GM19328 (cell line): Measurements from ENCODE around the gene SIGLEC14.

Source experiments
- ATAC-seq: cut with Tn5 transposase; IDR thresholded peaks from one replicate; pipeline ENCODE4 v1.9.1; 2021; ENCODE audit warnings: mild to moderate bottlenecking, moderate library complexity; ENCODE audit not compliant: unreplicated experiment

The SIGLEC14 gene

GRCh38 chr19:51626675-51627074 lies 19.9 kb downstream of the SIGLEC14 start:
- no peak for ATAC-seq

GRCh38 chr19:51621178-51621577 lies 25.4 kb downstream of the SIGLEC14 start:
- ATAC-seq = no peak

DNA sequence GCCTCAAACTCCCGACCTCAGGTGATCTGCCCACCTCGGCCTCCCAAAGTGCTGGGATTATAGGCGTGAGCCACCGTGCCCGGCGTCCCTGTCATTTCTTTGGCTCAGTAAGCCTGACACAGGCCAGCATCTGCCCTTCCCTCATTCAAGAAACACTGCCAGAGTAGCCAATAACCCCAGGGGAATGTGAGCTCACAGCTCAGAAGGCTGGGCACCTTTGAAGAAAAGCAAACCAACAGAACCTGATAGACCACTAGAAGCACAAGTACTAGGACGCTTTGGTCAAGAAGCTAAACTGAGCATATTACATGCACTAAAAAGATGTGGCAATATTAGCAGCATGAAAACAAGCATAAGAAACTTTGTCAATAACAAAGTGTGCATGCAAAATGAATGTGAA lies 30.6 kb downstream of the SIGLEC14 start:
- ATAC-seq = no peak

- ATAC-seq = no peak
These were observed 31.8 kb downstream of the SIGLEC14 start for GRCh38 chr19:51614789-51615188.

DNA sequence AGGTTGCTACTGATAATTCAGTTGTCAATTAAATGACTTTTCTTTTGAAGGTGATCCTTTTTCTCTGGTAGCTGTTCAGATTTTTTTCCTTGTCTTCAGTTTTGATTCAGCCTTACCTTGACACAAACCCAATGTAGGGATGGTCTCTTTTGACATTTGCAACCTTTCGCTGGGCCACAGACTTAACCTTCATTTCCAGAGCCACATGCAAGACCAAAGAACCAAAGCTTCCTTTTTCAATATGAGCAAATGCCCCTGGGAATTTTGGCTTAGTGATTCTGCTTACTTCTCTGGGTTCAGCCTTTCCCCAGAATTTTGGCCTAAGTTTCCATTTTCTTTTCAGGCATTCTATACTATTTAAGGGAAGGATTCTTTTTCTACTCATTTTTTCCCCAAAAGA lies 36.0 kb downstream of the SIGLEC14 start:
- no peak for ATAC-seq

- no peak for ATAC-seq
These were observed 38.6 kb downstream of the SIGLEC14 start for GRCh38 chr19:51607920-51608562.

DNA sequence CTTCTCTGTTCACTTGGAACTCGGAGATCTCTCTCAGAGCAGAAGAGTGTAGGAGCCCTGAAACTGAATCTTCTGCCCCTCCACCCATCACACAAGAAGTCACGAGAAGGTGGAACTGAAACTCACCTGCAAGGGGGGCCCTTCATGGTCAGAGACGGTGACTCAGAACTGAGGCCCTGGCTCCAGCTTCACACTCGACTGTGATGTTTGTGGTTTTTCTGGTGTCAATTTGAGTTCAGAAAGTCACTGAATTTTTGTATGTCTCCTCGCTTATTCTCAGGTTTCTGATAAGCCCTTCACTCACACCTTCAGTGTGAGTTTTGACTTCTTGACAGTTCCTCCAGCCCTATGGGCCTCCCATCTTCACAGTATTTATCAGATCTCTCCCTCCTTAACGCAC lies 39.5 kb downstream of the SIGLEC14 start:
- peak; percentile 93 for ATAC-seq

GRCh38 chr19:51602189-51602854 lies 44.3 kb downstream of the SIGLEC14 start:
- ATAC-seq = no peak

DNA sequence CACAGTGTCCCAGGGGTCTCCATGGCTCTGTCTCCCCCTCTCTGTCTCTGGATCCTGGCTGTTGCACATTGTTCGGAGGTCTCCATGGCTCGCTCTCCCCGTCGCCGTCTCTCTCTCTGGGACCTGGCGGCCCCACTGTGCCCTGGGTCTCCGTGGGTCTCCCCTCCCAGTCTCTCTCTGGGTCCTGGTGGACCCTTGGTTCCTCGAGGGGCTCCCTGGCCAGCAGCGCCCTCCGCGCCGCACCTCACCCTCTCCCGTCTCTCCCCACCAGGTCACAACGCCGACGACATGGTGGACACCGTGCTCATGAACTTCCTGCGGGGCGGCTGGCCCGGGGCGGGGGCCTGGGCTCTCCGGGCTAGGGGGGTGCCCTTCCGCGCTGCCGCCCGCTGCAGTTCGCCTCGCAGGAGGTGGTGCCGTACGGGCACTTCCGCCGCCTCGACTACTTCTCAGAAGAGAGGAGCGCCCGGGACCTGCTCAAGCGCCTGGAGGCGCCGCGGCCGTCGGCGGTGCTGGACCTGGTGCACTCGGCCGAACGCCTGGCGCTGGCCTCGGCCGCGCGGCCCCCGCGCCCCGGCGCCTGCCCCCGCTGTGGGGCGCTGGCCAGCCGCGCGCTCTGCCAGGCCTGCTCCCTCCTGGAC lies 45.6 kb downstream of the SIGLEC14 start:
- no peak for ATAC-seq

- ATAC-seq = no peak
These were observed 47.5 kb downstream of the SIGLEC14 start for GRCh38 chr19:51599084-51599483.

- ATAC-seq = no peak
These were observed 48.3 kb downstream of the SIGLEC14 start for GRCh38 chr19:51598159-51598915.

- ATAC-seq = no peak
These were observed 51.1 kb downstream of the SIGLEC14 start for GRCh38 chr19:51595190-51596175.

DNA sequence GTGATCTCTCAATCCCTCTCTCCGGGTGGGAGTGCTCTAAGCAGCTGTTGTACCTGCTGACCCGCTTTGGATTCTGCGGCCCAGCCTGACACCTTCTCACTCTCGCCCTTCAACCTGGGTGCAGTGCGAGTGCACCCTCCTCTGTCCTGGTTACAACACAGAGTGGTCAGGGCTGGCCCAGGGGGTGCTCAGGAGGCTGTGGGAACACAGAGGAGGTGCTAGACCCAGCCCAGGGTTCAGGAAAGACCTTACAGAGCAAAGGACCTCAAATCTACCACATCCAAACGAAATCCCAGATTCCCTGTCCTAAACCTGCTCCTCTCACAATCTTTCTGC lies 51.9 kb downstream of the SIGLEC14 start:
- ATAC-seq = no peak

- peak; percentile 96 for ATAC-seq
These were observed 52.5 kb downstream of the SIGLEC14 start for GRCh38 chr19:51593969-51594773.

- no peak for ATAC-seq
These were observed 53.3 kb downstream of the SIGLEC14 start for GRCh38 chr19:51593138-51593890.
